GM21576 (cell line): ENCODE data around the gene CNTN3.

ENCODE experiments used
- ATAC-seq: cut with Tn5 transposase; IDR thresholded peaks from one replicate; pipeline ENCODE4 v1.9.1; 2021; ENCODE audit warnings: mild to moderate bottlenecking, moderate library complexity; ENCODE audit not compliant: unreplicated experiment

Gene CNTN3

DNA sequence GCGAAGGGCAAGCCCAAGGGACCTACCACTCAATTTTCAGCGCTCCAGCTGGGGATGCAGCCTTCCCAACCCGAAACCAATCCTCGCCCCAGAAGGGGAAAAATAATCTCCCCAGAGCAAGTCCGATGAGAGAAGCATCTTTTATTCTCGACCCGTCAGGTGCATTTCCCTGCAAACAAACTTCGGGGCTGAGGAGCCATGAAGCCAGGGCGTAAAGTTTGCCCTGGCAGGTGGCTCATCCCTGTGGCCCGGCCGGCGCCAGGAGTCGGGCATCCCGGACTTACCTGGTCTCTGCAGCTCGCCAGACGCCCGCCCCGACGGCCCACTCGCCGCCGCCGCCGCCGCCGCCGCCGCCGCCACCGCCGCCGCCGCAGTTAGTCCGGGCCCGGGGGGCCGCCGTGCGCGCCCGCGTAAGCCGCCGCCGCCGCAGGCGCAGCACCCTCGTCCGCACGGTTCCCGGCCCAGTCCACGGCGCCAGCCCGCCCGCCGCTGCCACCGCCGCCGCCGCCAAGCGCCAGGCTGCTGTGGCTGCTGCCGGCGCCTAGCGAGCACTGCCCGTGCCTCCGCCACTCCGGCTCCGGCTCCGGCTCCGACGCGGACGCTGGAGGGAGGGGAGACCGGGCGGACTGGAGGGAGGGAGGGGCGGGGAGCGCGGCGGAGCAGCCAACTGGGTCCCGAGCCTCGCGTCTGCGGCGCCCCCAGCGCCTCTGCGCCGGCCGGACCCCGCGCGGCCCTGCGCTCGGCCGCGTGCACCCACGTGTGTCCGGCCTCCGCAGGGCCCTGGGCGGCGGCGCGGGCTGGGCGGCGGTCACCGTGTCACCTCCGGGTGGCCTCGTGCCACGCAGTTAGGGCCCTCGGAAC, at the start of gene CNTN3:
TSS of gene CNTN3 (minus strand) at position 553 of the 861 bp plus-strand sequence. CDS start 93,547 bp downstream, outside the sequence.
- no peak for ATAC-seq

DNA sequence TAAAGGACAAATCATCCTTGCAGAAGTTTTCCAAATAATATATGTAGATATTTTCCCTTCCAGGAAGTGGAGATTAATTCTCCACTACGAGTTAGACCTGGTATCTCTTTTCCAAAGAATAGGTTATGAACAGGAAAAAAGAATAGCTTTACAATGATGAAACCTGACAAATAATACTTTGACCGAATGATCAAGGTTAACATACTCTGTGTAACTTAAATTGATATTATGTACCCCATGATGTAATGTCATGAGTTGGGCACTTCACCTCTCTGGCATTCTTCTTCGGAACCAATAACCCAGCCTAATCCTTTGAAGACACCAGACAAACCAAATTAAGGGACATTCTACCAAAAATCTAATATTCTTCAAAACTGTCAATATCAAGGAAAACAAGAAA, 48.7 kb upstream of the CNTN3 start:
- ATAC-seq: no peak

DNA sequence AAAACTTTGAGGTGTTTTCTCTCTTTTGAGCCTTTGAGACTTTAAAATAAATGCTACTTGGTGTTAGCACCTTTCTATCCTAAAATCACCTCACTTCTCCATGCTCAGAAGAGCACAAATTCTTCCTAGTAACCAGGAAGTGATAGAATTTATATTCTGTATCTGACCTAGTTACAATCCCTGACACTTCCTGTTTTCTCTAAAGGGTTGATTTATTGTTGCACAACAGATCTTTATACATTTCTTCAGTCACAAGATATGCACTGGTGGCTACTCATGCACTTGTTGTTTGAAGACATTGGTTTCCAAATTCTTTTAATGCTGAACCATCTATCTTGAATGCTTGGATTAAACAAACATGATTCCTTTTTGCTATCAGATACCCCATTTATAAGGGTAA, 47.2 kb upstream of the CNTN3 start:
- ATAC-seq: no peak

DNA sequence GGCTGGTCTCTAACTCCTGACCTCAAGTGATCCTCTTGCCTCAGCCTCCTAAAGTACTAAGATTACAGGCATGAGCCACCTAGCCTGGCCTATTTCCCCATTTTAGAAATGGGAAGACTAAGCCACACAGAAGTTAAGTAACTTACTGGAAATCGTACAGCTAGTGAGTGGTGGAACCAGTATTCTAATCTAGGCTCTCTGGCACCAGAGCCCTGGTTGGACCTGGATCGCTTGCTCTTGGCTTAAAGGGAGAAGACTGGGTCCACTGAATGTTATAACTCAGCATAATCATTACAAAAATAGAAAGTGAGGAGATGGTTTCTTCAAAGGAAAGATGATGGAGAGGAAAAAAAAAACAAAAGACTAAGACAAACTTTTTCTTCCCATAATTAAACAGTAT, 37.4 kb upstream of the CNTN3 start:
- no peak for ATAC-seq

DNA sequence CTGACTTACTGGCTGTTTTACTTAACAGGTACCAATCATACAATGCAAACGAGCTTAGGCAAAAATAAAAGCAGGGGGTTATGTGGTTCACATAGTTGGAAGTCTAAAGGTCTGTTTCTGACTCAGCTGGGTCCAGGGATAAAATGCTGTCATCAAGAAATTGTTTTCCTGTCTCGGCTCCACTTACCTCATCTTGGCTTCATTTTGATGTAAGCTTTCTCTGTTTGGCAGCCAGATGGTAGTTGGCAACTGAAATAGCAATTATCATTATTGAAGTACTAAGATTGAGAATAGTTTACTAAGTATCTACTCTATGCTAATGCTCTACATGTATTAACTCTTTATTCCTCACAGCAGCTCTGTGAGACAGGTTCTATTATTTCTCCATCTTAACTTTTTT, 36.8 kb upstream of the CNTN3 start:
- no peak for ATAC-seq

DNA sequence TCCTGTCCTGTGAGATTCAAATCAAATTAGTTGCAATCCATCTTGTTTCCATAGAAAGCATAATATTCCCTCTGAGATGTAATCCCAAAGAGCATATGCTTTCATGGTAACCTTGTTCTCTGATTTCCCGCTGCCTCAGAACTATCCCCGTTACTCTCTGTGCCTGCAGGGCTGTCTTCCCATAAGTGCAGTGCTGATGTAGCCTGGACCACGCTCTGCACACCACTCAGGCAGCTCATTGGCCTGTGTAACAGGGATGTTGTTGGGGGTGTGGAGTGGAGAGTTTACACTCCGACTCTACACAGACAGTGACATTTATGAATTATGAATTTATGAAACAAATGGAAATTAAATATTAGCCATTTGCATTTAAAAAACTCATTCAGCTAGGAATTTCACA, 33.6 kb upstream of the CNTN3 start:
- ATAC-seq: no peak

DNA sequence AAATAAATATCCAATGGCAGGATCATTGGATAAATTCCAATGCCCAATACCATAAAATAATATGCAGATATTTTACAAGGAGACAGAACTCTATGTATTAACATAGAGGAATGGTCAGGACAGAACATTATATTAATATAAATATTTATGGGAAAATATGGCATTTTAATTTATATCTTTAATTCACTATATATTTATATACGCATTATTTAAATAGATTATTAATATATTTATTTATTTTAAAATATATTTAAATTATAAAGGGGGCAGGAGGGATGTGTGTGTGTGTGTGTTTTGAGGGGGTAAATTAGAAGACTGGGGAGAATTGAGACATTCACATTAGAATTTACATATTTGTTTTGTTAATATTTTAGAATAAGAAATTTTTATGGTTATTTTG, 31.6 kb upstream of the CNTN3 start:
- ATAC-seq: no peak

DNA sequence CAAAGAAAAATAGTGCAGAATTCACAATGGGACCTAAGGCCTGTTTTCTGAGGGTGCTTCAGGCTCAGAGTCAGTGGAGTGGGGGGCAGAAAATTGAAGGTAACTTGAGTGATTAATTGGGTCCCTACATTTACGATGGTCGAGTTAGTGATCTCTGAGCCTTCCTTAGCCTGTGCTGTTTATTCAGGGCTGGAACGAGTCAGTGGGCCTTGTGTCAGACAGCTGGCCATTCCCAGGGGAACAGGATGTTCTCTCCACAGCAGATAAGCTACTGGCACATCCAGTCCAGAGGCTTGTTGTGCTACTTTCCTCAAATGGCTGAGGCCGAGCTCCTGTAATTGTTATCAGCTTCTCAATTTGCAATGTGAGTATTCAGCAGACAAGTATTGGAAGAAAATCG, 29.2 kb upstream of the CNTN3 start:
- ATAC-seq: no peak

DNA sequence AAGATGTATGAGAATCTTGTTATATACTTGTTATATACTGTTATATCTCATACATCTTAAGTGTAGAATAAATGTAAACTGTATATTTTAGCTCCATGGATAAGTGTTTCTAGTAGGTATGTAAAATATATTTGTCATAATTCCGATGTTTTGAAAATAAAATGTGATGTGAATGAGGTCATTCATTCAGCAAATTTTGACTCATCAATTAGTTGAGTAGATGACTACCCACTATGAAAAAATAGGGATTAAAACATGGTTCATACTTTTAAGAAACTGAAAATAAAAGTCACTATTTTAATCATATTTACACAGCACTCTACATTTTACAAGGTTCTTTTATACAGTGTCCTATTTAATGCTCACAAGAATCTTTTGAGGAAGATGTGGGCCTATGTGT, 28.4 kb upstream of the CNTN3 start:
- ATAC-seq: no peak

DNA sequence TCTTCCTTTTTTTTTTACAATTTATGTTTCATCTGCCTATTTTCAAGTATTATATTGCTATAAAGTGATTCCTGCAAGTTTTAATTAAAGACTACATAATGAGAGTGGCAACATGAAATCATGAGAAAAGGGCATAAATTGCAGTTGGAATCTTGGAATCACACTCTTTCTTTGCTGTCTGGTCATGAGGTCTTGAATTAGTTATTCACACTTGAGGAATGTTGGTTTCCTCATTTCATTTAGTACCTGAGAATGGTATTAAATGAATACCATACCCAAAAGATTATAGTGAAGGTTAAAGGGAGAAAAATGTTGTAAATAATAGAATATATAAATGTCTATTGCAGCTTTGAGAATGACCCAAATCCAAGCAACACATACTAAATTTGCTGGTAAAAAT, 25.8 kb upstream of the CNTN3 start:
- no peak for ATAC-seq

DNA sequence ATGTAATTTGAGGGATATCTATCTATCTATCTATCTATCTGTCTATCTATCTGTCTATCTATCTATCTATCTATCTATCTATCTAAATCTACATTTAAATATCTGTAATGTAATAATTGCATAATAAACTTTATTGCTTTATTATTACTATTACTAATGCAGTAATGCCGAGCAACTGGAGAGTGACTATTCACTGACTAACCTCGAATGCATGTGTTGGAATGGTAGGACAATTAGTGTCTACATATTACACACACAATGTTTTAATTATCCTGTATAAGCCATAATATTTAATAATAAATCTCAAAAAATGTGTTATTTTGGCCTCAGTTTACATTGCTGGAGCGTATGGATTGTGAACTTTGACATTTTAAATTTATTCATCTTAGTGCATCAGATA, 25.2 kb upstream of the CNTN3 start:
- no peak for ATAC-seq

DNA sequence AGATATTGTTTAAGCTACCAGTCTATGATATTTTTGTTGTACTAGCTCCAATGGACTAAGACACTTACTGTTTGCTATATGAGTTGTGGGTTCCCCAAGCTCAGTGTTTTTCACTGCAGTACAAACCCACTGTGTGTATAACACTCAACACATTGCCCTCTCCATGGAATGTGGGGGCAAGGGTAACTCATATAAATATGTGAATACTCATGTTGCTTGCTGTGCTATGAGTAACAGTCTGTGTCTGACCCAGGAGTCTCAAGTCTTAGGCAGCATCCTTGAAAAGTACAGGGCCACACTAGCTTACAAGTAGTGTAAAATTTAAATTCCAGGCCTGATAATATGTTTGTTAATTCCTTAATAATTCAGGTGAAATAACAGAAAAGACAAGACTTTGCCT, 22.5 kb upstream of the CNTN3 start:
- no peak for ATAC-seq

DNA sequence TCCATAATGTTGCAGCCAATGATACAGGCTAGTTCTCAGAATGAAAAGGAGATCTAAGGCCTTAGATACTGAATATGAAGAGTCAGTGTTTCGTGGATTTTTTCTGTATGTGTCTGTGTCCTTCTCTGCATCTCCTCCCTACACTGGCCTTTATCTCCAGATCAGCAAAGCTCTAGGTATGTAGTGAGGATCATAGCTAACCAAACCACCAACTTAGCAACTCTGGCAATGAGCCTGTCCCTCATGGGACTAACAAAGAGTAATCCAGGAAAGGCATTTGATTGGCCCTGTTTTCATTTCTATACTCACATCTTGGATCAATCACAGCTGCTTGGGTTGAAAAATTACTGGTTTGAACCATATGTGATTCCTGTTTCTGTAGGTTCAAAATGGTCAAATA, 18.6 kb upstream of the CNTN3 start:
- ATAC-seq: no peak

DNA sequence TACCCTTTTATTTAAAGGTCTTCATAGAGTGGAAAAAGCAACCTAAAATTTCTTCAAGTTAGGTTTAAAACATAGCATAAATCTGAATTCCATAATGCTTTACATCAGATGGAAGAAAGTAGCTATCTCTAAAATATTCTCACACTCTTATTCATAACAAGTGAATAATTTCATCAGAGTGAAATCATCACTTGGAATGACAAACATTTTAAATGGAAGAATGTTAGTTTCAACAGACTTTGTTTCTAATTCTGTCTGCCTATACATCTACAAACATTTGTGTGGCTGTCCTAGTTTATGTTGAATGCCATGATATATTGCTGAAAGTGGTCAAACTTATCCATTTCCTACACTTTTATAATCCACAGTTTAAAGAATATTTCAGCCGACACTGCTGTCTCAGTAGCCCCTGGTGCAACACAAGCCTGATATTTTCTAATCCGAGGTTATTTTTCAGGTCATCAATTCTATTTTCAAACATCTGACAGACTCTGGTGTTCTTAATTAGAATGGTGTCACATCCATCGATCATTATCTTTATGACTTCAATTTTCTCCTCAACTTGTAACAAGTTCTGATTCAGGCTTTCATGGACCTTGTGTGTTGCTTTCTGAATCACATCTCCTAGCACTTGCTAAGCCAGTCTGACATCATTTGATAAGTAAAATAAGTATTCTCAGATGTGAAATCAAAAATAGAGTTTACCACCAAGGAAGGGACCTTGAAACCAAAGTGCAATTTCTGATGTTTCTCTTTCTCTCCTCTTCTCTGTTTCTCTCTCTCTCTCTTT, 17.1 kb upstream of the CNTN3 start:
- no peak for ATAC-seq

DNA sequence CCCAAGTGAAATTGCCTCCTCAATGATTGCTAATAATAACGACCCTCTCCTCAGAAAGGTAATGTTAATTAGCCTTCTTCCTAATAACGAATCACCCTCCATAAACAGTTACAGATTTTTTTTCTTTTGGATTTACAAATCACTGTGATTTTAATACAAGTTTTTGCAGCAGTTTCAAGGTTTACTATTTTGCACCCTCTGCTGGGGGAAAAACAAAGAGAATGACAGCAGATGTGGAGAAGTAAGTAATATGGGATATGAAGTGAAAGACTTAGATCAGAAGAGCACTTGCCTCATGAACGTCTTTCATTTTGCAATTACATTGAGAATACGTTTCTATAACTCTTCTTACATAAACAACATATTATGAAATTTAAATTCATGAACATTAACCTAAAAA, 16.1 kb upstream of the CNTN3 start:
- no peak for ATAC-seq

DNA sequence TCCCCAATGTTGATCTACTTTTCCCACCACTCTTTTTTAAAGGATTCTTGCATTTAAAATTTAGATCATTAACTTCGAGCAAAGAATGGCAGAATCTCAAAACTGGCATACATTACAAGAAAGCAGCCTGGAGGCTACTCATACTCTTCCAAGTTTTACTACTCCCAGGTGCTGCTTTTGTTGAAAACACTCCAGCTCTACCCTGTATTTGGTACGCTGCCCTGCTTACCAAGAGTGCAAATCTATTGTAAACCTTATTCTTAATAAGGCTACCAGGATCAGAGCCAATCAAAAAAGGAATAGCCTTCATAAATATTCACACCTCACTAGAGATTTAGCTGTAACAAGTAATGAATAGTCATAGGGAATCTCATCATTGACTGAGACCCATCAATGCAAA, 11.6 kb upstream of the CNTN3 start:
- no peak for ATAC-seq

DNA sequence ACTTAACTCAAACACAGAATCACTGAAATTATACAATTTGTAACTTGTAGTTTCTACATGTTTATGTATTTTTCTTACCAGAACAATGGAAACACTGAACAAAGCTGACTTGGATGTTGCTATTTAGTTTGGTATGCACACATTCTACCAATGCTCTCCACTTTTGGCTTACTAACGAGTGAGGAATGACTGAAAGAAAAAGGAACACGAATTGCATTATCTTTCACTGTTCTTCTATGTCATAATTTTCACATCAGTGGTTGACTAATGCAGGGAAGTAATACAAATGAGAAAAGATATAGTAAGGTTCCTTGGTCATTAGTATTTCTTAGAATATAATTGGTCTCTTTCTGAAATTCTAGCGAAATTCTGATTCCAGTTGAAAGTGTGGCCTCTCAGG, 9.8 kb upstream of the CNTN3 start:
- no peak for ATAC-seq

DNA sequence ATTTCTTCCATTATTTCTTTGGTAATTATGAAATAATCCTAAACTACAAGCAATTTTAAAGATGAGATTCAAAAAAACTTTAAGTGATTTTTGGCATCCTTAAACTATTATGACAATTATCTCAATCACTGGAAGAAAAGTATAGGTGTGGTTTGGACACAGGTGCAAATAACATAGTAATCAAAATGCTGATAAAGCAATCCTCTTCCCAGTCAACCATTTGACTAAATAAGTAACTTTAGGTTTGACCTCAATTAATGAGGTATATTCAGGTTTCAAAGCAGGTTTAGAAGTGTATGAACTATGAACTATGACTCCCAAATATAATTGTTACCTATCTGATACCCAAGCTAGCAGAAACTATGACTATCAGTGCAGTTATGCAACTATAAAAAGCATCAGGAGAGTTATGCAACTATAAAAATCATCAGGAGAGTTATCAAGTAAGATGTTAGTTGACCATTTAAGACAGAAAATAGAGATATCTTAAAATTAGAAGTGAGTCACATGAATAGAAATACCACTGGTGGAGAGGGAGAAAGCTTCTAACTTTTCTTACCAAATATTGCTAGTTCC, 8.9 kb upstream of the CNTN3 start:
- no peak for ATAC-seq

DNA sequence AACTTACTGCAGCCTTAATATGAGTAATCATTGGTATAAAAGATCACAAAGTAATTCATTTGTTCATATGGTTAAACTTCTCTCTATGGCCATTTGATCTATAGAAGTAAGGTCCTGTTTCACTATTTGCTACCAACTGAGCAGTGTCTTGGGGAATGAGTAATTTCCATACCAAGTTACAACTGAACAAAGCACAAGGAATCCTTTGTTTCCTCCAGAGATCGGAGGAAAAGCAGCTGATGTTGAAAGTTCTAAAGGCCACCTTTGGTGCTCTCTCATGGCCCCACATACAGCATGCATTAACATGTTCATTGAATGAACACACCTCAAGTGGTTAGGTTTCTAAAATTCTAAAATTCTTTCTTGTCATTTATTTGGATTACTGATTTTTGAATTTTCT, 7.1 kb upstream of the CNTN3 start:
- ATAC-seq: no peak

DNA sequence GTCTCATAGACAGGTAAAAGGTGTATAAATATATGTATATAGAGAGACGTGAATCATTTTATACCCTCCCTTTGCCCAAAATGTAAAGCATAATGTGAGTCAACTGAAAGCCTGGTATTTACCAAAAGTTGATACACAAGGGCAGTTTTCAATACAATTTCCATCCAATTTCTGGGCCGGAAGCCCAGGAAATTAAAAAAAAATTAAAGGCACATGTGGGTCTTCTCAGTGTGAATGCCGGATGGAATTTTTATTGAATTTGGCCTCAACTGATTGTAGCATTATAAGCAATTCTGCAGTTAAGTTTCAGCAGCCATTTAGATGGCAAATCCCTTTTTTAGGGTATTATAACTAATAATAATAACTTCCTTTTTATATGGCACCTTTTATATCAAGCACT, 3.3 kb upstream of the CNTN3 start:
- no peak for ATAC-seq

DNA sequence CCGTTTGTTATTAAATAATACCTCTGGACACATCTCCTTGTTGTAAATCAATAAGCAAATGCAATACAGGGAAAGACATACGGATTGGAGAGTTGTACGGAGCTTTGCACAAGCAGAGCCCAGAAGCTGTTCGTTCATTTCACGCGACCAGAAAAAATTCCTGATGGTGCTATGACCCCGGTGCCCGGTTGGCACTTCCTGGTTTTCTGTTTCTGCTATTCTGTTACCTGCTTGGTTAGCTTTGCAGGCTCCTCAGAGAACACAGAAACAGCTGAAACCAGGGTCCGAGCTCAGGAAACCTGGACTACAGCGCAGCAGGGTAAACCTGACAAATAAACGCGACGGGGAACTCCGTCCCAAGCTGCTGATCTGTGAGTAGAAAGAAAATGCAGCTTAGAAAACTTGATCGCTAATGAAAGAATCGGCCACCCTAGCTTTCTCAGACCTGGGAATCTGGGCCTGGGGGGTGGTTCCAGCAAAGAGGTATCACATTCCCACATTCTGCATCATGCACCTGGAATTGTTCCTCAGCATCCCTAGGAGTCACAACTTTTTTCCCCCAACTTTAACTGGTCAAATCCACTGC, 845 bp downstream of the CNTN3 start:
- ATAC-seq: no peak

DNA sequence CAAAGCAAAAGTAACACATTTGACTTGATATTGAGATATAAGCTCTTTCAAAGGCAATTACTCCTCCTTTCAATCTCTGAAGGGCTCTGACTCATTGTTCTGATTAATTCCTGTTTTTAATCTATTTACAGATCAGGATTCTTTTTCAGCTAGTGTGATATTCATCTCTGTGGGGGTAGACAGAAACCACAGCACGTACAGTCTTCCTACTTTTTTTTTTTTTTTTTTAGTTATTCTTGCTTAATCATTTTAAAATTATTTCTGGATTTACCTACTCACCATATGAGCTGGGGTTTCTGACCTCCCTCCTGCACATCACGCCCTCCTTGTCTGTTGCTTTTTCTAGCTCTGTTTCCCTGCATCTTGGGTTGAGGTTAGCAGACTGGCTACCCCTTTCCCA, 1.4 kb downstream of the CNTN3 start:
- no peak for ATAC-seq
